ENCODE measurements around the gene HMCN2. TPM values are rescaled to one million over a fixed set of nuclear protein-coding genes. Genes with fewer than 3 reads are reported as not detected.
"Not testable (repeated sequence)": the region's sequence is repeated elsewhere in the genome, so short reads cannot be mapped to it uniquely, and the experiment has no call there.

The HMCN2 gene
- total RNA-seq, 2 experiments from 2014 or later = not detected

GRCh38 chr9:130277525-130277924 is 12.0 kb downstream of the HMCN2 start:
- DNase-seq; H3K27ac Mint-ChIP-seq; POLR2A ChIA-PET; H3K9me3 Mint-ChIP-seq; H3K36me3 Mint-ChIP-seq (ENCODE audit: low read depth); H3K4me1 Mint-ChIP-seq; H3K4me3 Mint-ChIP-seq: not testable (repeated sequence)
- CTCF ChIA-PET = interaction anchor here (0.7 kb wide), 1 partner anchor 206 kb away, joined by 3 read pairs; no protein-coding TSS in a partner anchor
- peaks cover 12% of the 10 kb centered on the region for H3K27me3 Mint-ChIP-seq

GRCh38 chr9:130283539-130284248 is 18.1 kb downstream of the HMCN2 start:
- no peaks in the 10 kb centered on the region for H3K4me1 Mint-ChIP-seq
- H3K9me3 Mint-ChIP-seq = no peaks in the 10 kb centered on the region
- POLR2A ChIA-PET = no interaction called here
- no peaks in the 10 kb centered on the region for H3K36me3 Mint-ChIP-seq (ENCODE audit: low read depth)
- CTCF ChIA-PET = interaction anchor here (1.3 to 1.8 kb wide), 2 partner anchors 9 to 16 kb away, joined by 4 to 5 read pairs; no protein-coding TSS in a partner anchor
- no peak overlapping the region for H3K27ac Mint-ChIP-seq
- no peaks in the 10 kb centered on the region for H3K27me3 Mint-ChIP-seq
- no peak overlapping the region for H3K4me3 Mint-ChIP-seq
- DNase-seq = no peak

- Mint-ChIP-seq H3K4me1 (no peaks in the 10 kb centered on the region), H3K36me3 (ENCODE audit: low read depth) (no peaks in the 10 kb centered on the region), H3K27ac (no peak overlapping the region), H3K27me3 (no peaks in the 10 kb centered on the region), H3K9me3 (no peaks in the 10 kb centered on the region), H3K4me3 (no peak overlapping the region)
- DNase-seq = no peak
- ChIA-PET POLR2A (no interaction called here), CTCF (interaction anchor here (0.8 to 1.8 kb wide), 3 partner anchors 9 to 21 kb away, joined by 3 to 5 read pairs (median 4); no protein-coding TSS in a partner anchor)
These were observed 18.7 kb downstream of the HMCN2 start for GRCh38 chr9:130284249-130284625.

GRCh38 chr9:130284690-130285089 is 19.1 kb downstream of the HMCN2 start:
- H3K27ac Mint-ChIP-seq = no peak overlapping the region
- no peaks in the 10 kb centered on the region for H3K36me3 Mint-ChIP-seq (ENCODE audit: low read depth)
- CTCF ChIA-PET = interaction anchor here (0.8 to 1.8 kb wide), 3 partner anchors 8 to 22 kb away, joined by 3 to 5 read pairs (median 4); no protein-coding TSS in a partner anchor
- POLR2A ChIA-PET = no interaction called here
- no peak for DNase-seq
- no peaks in the 10 kb centered on the region for H3K9me3 Mint-ChIP-seq
- H3K4me3 Mint-ChIP-seq = no peak overlapping the region
- no peaks in the 10 kb centered on the region for H3K4me1 Mint-ChIP-seq
- H3K27me3 Mint-ChIP-seq = no peaks in the 10 kb centered on the region

- CTCF ChIA-PET = interaction anchor here (0.8 to 1.8 kb wide), 2 partner anchors 8 to 22 kb away, joined by 3 to 4 read pairs; no protein-coding TSS in a partner anchor
- Mint-ChIP-seq H3K4me3 (no peak overlapping the region), H3K9me3 (no peaks in the 10 kb centered on the region), H3K36me3 (ENCODE audit: low read depth) (no peaks in the 10 kb centered on the region), H3K27ac (no peak overlapping the region), H3K4me1 (no peaks in the 10 kb centered on the region), H3K27me3 (no peaks in the 10 kb centered on the region)
- POLR2A ChIA-PET = no interaction called here
- DNase-seq = no peak
These were observed 19.7 kb downstream of the HMCN2 start for GRCh38 chr9:130285271-130285670.

GRCh38 chr9:130286072-130286770 is 20.7 kb downstream of the HMCN2 start:
- H3K27me3 Mint-ChIP-seq = peaks cover 2% of the 10 kb centered on the region
- CTCF ChIA-PET = no interaction called here
- H3K4me1 Mint-ChIP-seq = no peaks in the 10 kb centered on the region
- no peak overlapping the region for H3K27ac Mint-ChIP-seq
- POLR2A ChIA-PET = no interaction called here
- no peaks in the 10 kb centered on the region for H3K36me3 Mint-ChIP-seq (ENCODE audit: low read depth)
- no peaks in the 10 kb centered on the region for H3K9me3 Mint-ChIP-seq
- DNase-seq = no peak
- H3K4me3 Mint-ChIP-seq = no peak overlapping the region

- Mint-ChIP-seq H3K27me3 (peaks cover 2% of the 10 kb centered on the region), H3K27ac (no peak overlapping the region), H3K4me1 (no peaks in the 10 kb centered on the region), H3K4me3 (no peak overlapping the region), H3K9me3 (no peaks in the 10 kb centered on the region), H3K36me3 (ENCODE audit: low read depth) (no peaks in the 10 kb centered on the region)
- POLR2A ChIA-PET = no interaction called here
- CTCF ChIA-PET = interaction anchor here (1.5 kb wide), 1 partner anchor 14 kb away, joined by 3 read pairs; no protein-coding TSS in a partner anchor
- DNase-seq = no peak
These were observed 21.3 kb downstream of the HMCN2 start for GRCh38 chr9:130286781-130287428.

- Mint-ChIP-seq H3K27ac (no peak overlapping the region), H3K4me3 (no peak overlapping the region), H3K27me3 (peaks cover 2% of the 10 kb centered on the region), H3K9me3 (no peaks in the 10 kb centered on the region), H3K36me3 (ENCODE audit: low read depth) (no peaks in the 10 kb centered on the region), H3K4me1 (no peaks in the 10 kb centered on the region)
- ChIA-PET CTCF (interaction anchor here (1.5 kb wide), 1 partner anchor 13 kb away, joined by 3 read pairs; no protein-coding TSS in a partner anchor), POLR2A (no interaction called here)
- no peak for DNase-seq
These were observed 22.2 kb downstream of the HMCN2 start for GRCh38 chr9:130287736-130288135.

GRCh38 chr9:130288393-130288792 is 22.8 kb downstream of the HMCN2 start:
- Mint-ChIP-seq H3K27me3 (peaks cover 4% of the 10 kb centered on the region), H3K27ac (no peak overlapping the region), H3K4me3 (no peak overlapping the region), H3K9me3 (no peaks in the 10 kb centered on the region), H3K36me3 (ENCODE audit: low read depth) (no peaks in the 10 kb centered on the region), H3K4me1 (no peaks in the 10 kb centered on the region)
- POLR2A ChIA-PET = no interaction called here
- CTCF ChIA-PET = interaction anchor here (1.2 to 1.5 kb wide), 2 partner anchors 12 to 17 kb away, joined by 3 read pairs; no protein-coding TSS in a partner anchor
- no peak for DNase-seq

- POLR2A ChIA-PET = no interaction called here
- Mint-ChIP-seq H3K27ac (no peak overlapping the region), H3K27me3 (peaks cover 7% of the 10 kb centered on the region), H3K4me3 (no peak overlapping the region), H3K9me3 (no peaks in the 10 kb centered on the region), H3K4me1 (no peaks in the 10 kb centered on the region), H3K36me3 (ENCODE audit: low read depth) (no peaks in the 10 kb centered on the region)
- CTCF ChIA-PET = interaction anchor here (1.2 kb wide), 1 partner anchor 18 kb away, joined by 3 read pairs; no protein-coding TSS in a partner anchor
- no peak for DNase-seq
These were observed 23.5 kb downstream of the HMCN2 start for GRCh38 chr9:130288926-130289690.

GRCh38 chr9:130289711-130290241 is 24.2 kb downstream of the HMCN2 start:
- Mint-ChIP-seq H3K4me1 (no peaks in the 10 kb centered on the region), H3K27me3 (peaks cover 7% of the 10 kb centered on the region), H3K36me3 (ENCODE audit: low read depth) (no peaks in the 10 kb centered on the region), H3K9me3 (no peaks in the 10 kb centered on the region), H3K4me3 (no peak overlapping the region), H3K27ac (no peak overlapping the region)
- DNase-seq = no peak
- ChIA-PET CTCF (no interaction called here), POLR2A (no interaction called here)

Data from activated CD4-positive, alpha-beta T cell treated with anti-CD3 and anti-CD28 coated beads, Interleukin-2, amount 10 ng/mL, durations not matched to agents 7 days and 5 days (primary cell).